Ishikawa (cell line): Measurements from ENCODE around the gene TMEM120B.

ENCODE experiments used
- EGR1 ChIP-seq: IDR thresholded peaks from 2 replicates; pipeline ENCODE4 v1.6.1; 2012
- EP300 ChIP-seq: IDR thresholded peaks from 2 replicates; pipeline ENCODE4 v1.6.1; 2012; ENCODE audit warnings: borderline replicate concordance
- FOXM1 ChIP-seq: IDR thresholded peaks from 2 replicates; pipeline ENCODE4 v1.6.1; 2012; ENCODE audit warnings: low read depth, borderline replicate concordance
- TCF12 ChIP-seq: IDR thresholded peaks from 2 replicates; pipeline ENCODE4 v1.6.1; 2012; ENCODE audit warnings: low read depth
- YY1 ChIP-seq: IDR thresholded peaks from 2 replicates; pipeline ENCODE4 v1.6.1; 2012; ENCODE audit warnings: low read depth

- TF ChIP-seq EP300: no peak
- TF ChIP-seq TCF12: no peak
- no peak for TF ChIP-seq FOXM1
- no peak for TF ChIP-seq EGR1
- TF ChIP-seq YY1: no peak
These were observed 35.6 kb downstream of the TMEM120B start for GRCh38 chr12:121748218-121748570.
